Activated CD4-positive, alpha-beta memory T cell treated with anti-CD3 and anti-CD28 coated beads for 36 hours (primary cell): Measurements from ENCODE around the gene SKOR2. TPM values are rescaled to one million over a fixed set of nuclear protein-coding genes. Genes with fewer than 3 reads are reported as not detected.
"Not testable (repeated sequence)": the region's sequence is repeated elsewhere in the genome, so short reads cannot be mapped to it uniquely, and the experiment has no call there.

ENCODE experiments used
- CTCF ChIA-PET: fragments of 350-600 bp; sonication (Branson Sonifier 250); formaldehyde crosslinking; loops from one replicate; lab custom pipeline; 2021; ENCODE audit warnings: antibody characterized with exemption, inconsistent platforms; lab: Charles Lee
- POLR2A ChIA-PET: fragments of 350-600 bp; sonication (Branson Sonifier 250); formaldehyde crosslinking; loops from one replicate; lab custom pipeline; 2021; ENCODE audit warnings: antibody characterized with exemption; lab: Charles Lee
- DNase-seq: peaks from one replicate; pipeline ENCODE4 v3.0.0-alpha.2; 2020
- H3K27ac Mint-ChIP-seq: one replicate; pipeline ENCODE4 v1.8.0; 2021; ENCODE audit warnings: mixed read lengths
- H3K27me3 Mint-ChIP-seq: one replicate; pipeline ENCODE4 v1.8.0; 2021; ENCODE audit warnings: mixed read lengths
- H3K36me3 Mint-ChIP-seq: one replicate; pipeline ENCODE4 v1.8.0; 2021; ENCODE audit warnings: mixed read lengths
- H3K4me1 Mint-ChIP-seq: one replicate; pipeline ENCODE4 v1.8.0; 2021; ENCODE audit warnings: low read depth, mixed read lengths
- H3K4me3 Mint-ChIP-seq: one replicate; pipeline ENCODE4 v1.8.0; 2021; ENCODE audit warnings: mild to moderate bottlenecking, mixed read lengths
- H3K9me3 Mint-ChIP-seq: one replicate; pipeline ENCODE4 v1.8.0; 2021; ENCODE audit warnings: mixed read lengths
- intact Hi-C: fragments of 100-400 bp; cut with micrococcal nuclease; formaldehyde crosslinking; loops from one replicate; pipeline ENCODE4 v1.15.1; 2023
- total RNA-seq, 2 experiments: library from RNA; stranded (reverse); gene quantifications; one replicate each; pipeline ENCODE4 v1.2.3, GENCODE V29; 2021

Gene SKOR2
- total RNA-seq, 2 experiments from 2014 or later = not detected

DNA sequence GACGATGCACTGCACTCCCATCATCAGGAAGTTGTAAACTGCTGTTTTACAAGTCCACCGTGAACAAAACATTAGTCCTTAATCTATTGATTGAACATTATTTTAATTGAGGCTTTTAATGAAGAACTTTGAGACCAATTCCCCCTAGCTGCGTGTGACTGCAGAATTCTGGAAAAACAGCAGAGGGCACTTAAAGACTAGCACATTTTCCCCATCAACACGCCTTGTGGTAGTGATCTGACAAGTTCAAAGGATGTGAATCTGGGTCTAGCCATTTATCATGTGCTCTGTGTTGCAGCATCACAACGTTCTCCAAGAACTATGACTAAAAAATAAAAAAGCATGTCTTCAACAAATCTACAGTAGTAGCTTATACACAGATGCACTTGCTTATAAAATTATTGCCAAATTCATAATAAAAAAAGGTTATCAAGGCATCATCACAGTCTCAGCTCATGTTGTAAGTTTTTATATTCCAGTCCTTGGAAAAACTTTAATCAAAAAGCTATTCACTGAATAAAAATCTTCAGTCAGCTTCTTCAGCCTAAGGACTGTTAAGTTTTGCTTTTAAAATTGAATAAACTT is 35.8 kb downstream of the SKOR2 start:
- ChIA-PET POLR2A (no interaction called here), CTCF (interaction anchor here (0.7 to 3.5 kb wide), 11 partner anchors 12 to 540 kb away, joined by 3 to 26 read pairs (median 4); no protein-coding TSS in a partner anchor)
- intact Hi-C loops = loop anchor here (1.0 kb wide), 1 partner anchor 534 kb away; no protein-coding TSS in a partner anchor
- Mint-ChIP-seq H3K36me3 (no peaks in the 10 kb centered on the region), H3K9me3 (no peaks in the 10 kb centered on the region), H3K27me3 (peaks cover 27% of the 10 kb centered on the region), H3K4me1 (no peaks in the 10 kb centered on the region), H3K27ac (no peak overlapping the region), H3K4me3 (no peak overlapping the region)
- DNase-seq = peak; percentile 26

DNA sequence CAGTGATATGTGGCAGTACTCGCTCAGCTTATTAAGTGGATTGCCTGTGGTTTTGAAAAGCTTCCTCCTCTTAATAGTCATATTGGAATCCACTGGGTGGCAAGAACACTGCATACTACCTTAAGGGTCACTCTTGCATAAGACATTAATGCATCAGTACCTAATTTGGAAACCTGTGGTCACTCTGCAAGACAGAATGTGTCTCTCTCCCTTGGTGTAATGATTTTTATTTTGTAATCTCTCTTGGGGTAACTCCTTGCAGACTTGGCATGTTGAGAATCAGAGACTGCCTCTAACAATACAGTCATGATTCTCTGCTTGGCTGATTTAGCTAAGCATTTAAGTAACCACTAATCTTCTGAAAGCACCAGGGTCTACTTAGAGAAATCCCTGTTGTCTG is 42.3 kb downstream of the SKOR2 start:
- POLR2A ChIA-PET = interaction anchor here (0.5 to 0.6 kb wide), 2 partner anchors 26 to 829 kb away, joined by 3 read pairs; no protein-coding TSS in a partner anchor
- Mint-ChIP-seq H3K4me3 (no peak overlapping the region), H3K27me3 (peaks cover 27% of the 10 kb centered on the region), H3K4me1 (no peaks in the 10 kb centered on the region), H3K36me3 (no peaks in the 10 kb centered on the region), H3K27ac (no peak overlapping the region), H3K9me3 (no peaks in the 10 kb centered on the region)
- CTCF ChIA-PET = no interaction called here
- no peak for DNase-seq
- intact Hi-C loops = no loop called here

DNA sequence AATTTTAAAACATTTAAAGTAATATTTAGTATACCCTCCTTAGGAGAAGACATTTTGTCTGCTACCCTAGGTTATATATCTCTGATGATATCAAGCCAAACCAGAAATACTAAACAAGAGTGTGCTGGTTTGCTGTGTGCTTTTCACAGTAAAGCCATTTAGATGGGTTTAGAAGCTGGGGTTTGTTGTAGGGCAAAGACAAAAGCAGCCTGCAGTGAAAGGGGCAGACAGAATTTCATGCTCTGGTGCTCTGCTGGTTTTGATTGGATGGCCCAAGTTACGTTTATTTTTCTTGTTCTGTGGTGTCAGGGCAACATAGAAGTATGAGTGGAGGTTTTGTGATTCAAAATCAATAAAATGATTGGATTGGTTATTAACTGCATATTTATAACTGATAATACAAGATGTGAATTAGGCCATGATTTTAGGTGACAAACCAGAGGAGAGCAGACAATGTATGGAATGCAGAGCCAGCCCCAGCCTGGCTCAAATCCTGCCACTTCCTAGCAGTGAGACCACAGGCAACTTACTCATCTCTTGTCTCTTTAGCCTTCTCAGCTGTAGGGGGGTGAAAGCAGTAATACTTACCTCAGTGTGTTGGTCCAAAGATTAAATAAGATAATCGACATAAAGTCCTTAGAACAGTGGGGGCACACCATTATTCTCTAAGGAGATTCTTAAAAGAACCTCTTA is 44.4 kb downstream of the SKOR2 start:
- DNase-seq = no peak
- POLR2A ChIA-PET = no interaction called here
- no peaks in the 10 kb centered on the region for H3K9me3 Mint-ChIP-seq
- intact Hi-C loops = no loop called here
- CTCF ChIA-PET = no interaction called here
- no peak overlapping the region for H3K4me3 Mint-ChIP-seq
- H3K27ac Mint-ChIP-seq = no peak overlapping the region
- no peaks in the 10 kb centered on the region for H3K4me1 Mint-ChIP-seq
- H3K36me3 Mint-ChIP-seq = no peaks in the 10 kb centered on the region
- H3K27me3 Mint-ChIP-seq = peaks cover 18% of the 10 kb centered on the region

GRCh38 chr18:47204908-47205522 is 46.4 kb downstream of the SKOR2 start:
- H3K27me3 Mint-ChIP-seq = peaks cover 12% of the 10 kb centered on the region
- H3K9me3 Mint-ChIP-seq = no peaks in the 10 kb centered on the region
- peak; percentile 45 for DNase-seq
- no peak overlapping the region for H3K27ac Mint-ChIP-seq
- ChIA-PET CTCF (interaction anchor here (0.6 to 4.4 kb wide), 20 partner anchors 10 to 544 kb away, joined by 3 to 86 read pairs (median 4); partner anchors contain the start of gene HDHD2), POLR2A (no interaction called here)
- intact Hi-C loops = loop anchor here (1.0 kb wide), 2 partner anchors 105 to 155 kb away; no protein-coding TSS in a partner anchor
- no peak overlapping the region for H3K4me3 Mint-ChIP-seq
- H3K4me1 Mint-ChIP-seq = no peaks in the 10 kb centered on the region
- H3K36me3 Mint-ChIP-seq = no peaks in the 10 kb centered on the region

DNA sequence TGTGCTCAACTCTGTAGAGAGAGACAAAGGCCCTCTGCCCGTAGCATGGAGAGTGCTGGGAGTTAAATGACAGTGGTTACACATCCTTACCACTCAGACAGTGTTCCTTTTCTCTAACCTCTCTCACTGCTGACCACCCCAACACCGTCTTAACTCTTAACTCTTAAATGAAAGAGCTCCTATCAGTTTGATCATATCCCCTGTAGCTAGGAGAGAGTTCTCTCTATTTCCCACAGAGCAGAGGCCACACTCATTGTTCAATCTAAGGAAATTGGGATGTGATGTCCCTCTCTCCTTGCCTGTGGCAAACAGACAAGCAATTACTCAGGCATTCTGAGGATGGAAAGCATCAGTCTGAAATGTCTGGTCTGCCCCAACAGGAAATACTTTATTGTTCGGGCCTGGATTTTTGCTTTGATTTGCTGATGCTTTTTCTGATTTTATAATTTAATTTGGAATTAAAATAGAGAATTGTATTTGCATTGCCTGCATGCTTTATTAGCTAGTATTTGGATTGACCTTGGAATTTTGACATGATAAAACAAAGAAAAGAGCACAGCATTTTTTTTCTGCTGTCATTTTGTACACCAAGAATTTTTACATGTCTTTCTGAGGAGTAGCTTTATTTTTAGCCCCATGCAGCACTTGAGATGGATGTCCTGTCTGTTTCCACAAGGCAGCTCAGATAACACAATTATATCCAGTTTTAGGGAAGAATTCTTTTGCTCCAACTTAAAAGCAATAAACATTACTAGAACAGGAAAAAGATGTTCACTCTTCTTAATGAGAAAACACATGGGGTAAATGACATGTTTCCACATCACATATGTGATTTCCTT is 47.6 kb downstream of the SKOR2 start:
- Mint-ChIP-seq H3K9me3 (no peaks in the 10 kb centered on the region), H3K36me3 (no peaks in the 10 kb centered on the region), H3K4me1 (no peaks in the 10 kb centered on the region), H3K4me3 (no peak overlapping the region), H3K27ac (no peak overlapping the region), H3K27me3 (peaks cover under 1% of the 10 kb centered on the region)
- intact Hi-C loops = no loop called here
- POLR2A ChIA-PET = interaction anchor here (0.6 kb wide), 1 partner anchor 47 kb away, joined by 3 read pairs; no protein-coding TSS in a partner anchor
- CTCF ChIA-PET = interaction anchor here (0.6 to 4.4 kb wide), 16 partner anchors 10 to 545 kb away, joined by 3 to 86 read pairs (median 4); no protein-coding TSS in a partner anchor
- DNase-seq = no peak

- H3K9me3 Mint-ChIP-seq, DNase-seq, H3K36me3 Mint-ChIP-seq, H3K4me3 Mint-ChIP-seq, intact Hi-C loops, POLR2A ChIA-PET, H3K4me1 Mint-ChIP-seq, H3K27ac Mint-ChIP-seq: not testable (repeated sequence)
- H3K27me3 Mint-ChIP-seq = peaks cover 18% of the 10 kb centered on the region
- CTCF ChIA-PET = interaction anchor here (0.7 kb wide), 1 partner anchor 275 kb away, joined by 3 read pairs; no protein-coding TSS in a partner anchor
These were observed 55.5 kb downstream of the SKOR2 start for GRCh38 chr18:47195961-47196360.

- no peak for DNase-seq
- Mint-ChIP-seq H3K9me3 (no peaks in the 10 kb centered on the region), H3K4me3 (no peak overlapping the region), H3K4me1 (no peaks in the 10 kb centered on the region), H3K27me3 (peaks cover 24% of the 10 kb centered on the region), H3K27ac (no peak overlapping the region), H3K36me3 (no peaks in the 10 kb centered on the region)
- POLR2A ChIA-PET = no interaction called here
- intact Hi-C loops = no loop called here
- CTCF ChIA-PET = no interaction called here
These were observed 59.5 kb downstream of the SKOR2 start for GRCh38 chr18:47191961-47192360.

GRCh38 chr18:47187721-47188120 is 63.7 kb downstream of the SKOR2 start:
- intact Hi-C loops = no loop called here
- Mint-ChIP-seq H3K9me3 (peaks cover 20% of the 10 kb centered on the region), H3K4me1 (no peaks in the 10 kb centered on the region), H3K4me3 (no peak overlapping the region), H3K27ac (no peak overlapping the region), H3K36me3 (peaks cover 8% of the 10 kb centered on the region), H3K27me3 (peaks cover 15% of the 10 kb centered on the region)
- POLR2A ChIA-PET = no interaction called here
- DNase-seq = no peak
- CTCF ChIA-PET = no interaction called here

- H3K36me3 Mint-ChIP-seq = peaks cover 8% of the 10 kb centered on the region
- CTCF ChIA-PET = no interaction called here
- H3K4me1 Mint-ChIP-seq = no peaks in the 10 kb centered on the region
- H3K27me3 Mint-ChIP-seq = peaks cover 10% of the 10 kb centered on the region
- intact Hi-C loops = no loop called here
- H3K27ac Mint-ChIP-seq = no peak overlapping the region
- peak; percentile 14 for DNase-seq
- H3K9me3 Mint-ChIP-seq = peaks cover 20% of the 10 kb centered on the region
- POLR2A ChIA-PET = no interaction called here
- no peak overlapping the region for H3K4me3 Mint-ChIP-seq
These were observed 66.9 kb downstream of the SKOR2 start for GRCh38 chr18:47184419-47185050.

GRCh38 chr18:47182156-47182555 is 69.3 kb downstream of the SKOR2 start:
- H3K4me3 Mint-ChIP-seq, H3K27ac Mint-ChIP-seq, DNase-seq, CTCF ChIA-PET, POLR2A ChIA-PET, H3K36me3 Mint-ChIP-seq, H3K4me1 Mint-ChIP-seq, H3K27me3 Mint-ChIP-seq, intact Hi-C loops: not testable (repeated sequence)
- peaks cover 20% of the 10 kb centered on the region for H3K9me3 Mint-ChIP-seq

- no peak overlapping the region for H3K27ac Mint-ChIP-seq
- CTCF ChIA-PET = no interaction called here
- peaks cover 3% of the 10 kb centered on the region for H3K27me3 Mint-ChIP-seq
These were observed 70.7 kb downstream of the SKOR2 start for GRCh38 chr18:47180765-47181164.

More at GRCh38 chr18:47180765-47181164, 70.7 kb downstream of the SKOR2 start:
- no peak for DNase-seq
- POLR2A ChIA-PET = no interaction called here
- peaks cover 2% of the 10 kb centered on the region for H3K4me1 Mint-ChIP-seq
- no peak overlapping the region for H3K4me3 Mint-ChIP-seq
- peaks cover 8% of the 10 kb centered on the region for H3K36me3 Mint-ChIP-seq
- H3K9me3 Mint-ChIP-seq = peaks cover 17% of the 10 kb centered on the region
- intact Hi-C loops = no loop called here
